ENCODE data around the gene SLC7A9. TPM values are rescaled to one million over a fixed set of nuclear protein-coding genes. Genes with fewer than 3 reads are reported as not detected.

SLC7A9 gene
- total and polyA plus RNA-seq, 4 donors = 6.8 to 16.3 (median 9.8) TPM

DNA sequence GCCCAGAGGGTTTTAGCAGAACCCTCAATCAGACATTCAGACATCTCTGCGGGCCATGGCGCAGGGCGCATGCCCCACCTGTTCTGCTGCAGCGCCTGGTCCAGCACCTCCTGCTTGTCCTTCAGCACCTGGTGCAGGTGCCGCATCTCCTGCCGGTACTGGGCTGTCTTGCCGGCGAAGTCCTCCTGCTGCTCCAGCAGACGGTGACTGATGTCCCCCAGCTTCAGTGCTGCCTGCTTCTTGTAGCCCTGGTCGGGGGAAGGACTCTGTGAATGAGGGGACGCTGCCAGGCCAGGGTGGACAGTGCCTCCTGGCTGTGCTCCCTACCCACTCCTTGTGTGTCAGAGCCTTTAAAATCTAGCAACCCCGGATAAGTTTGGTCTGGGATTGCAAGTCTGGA lies 12.2 kb upstream of the SLC7A9 start:
- H3K27me3 ChIP-seq (ENCODE audit: control insufficient read depth in 4 of 4, insufficient read depth in 4 of 4, low read length in 3 of 4) = no peaks in the 10 kb centered on the region
- H3K4me3 ChIP-seq (ENCODE audit: low read depth in 1 of 3, low read length in 3 of 3) = no peak overlapping the region
- peaks cover 0 to 3% (median 0%) of the 10 kb centered on the region in 4 donors for H3K4me1 ChIP-seq (ENCODE audit: control insufficient read depth in 4 of 4, insufficient read depth in 4 of 4, low read length in 3 of 4)
- no peak overlapping the region for H3K27ac ChIP-seq (ENCODE audit: low read depth in 1 of 2, low read length in 2 of 2)
- no peak for DNase-seq (ENCODE audit: low spot score)
- WGBS = 94% methylated on average over 12 of the region's 12 CpGs
- H3K9ac ChIP-seq (ENCODE audit: low read depth in 1 of 2, low read length in 2 of 2) = no peak overlapping the region
- H3K36me3 ChIP-seq (ENCODE audit: control insufficient read depth in 4 of 4, insufficient read depth in 3 of 4, low read depth in 1 of 4, low read length in 3 of 4) = no peaks in the 10 kb centered on the region
- no peaks in the 10 kb centered on the region for H3K9me3 ChIP-seq (ENCODE audit: control insufficient read depth in 4 of 4, low read length in 3 of 4)
- no peak for TF ChIP-seq RAD21 (IDR thresholded peaks at IDR 0.05)
- no peak for TF ChIP-seq TAF1 (conservative IDR thresholded peaks at IDR 0.05)
- no peak for TF ChIP-seq ZBTB33 (IDR thresholded peaks at IDR 0.05)
- TF ChIP-seq JUND (IDR thresholded peaks at IDR 0.05) = no peak
- TF ChIP-seq NR2F2 (IDR thresholded peaks at IDR 0.05) = no peak
- TF ChIP-seq, protein P1, sequence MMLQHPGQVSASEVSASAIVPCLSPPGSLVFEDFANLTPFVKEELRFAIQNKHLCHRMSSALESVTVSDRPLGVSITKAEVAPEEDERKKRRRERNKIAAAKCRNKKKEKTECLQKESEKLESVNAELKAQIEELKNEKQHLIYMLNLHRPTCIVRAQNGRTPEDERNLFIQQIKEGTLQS (IDR thresholded peaks at IDR 0.05) = no peak
- TF ChIP-seq FOXA1 (IDR thresholded peaks at IDR 0.05) = no peak

DNA sequence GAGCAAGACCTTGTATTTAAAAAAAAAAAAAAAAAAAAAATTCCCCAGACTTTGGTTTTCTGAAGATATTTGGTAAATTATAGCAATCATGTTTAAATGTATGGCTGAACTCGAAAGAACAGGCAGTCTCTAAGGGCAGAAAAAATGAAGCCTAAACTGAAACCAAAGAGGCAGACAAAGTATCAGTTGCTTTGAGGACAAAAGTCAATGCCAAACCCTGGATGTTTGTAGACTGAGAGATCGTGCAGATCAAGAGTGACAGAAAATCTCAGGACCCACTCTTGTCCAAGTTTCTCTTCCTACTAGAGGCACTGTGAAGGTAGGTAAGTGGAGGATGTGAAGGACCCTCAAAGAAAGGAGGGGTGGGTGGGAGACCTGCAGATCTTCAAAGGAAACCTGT lies 11.1 kb upstream of the SLC7A9 start:
- H3K4me3 ChIP-seq (ENCODE audit: low read depth in 1 of 3, low read length in 3 of 3) = no peak overlapping the region
- no peaks in the 10 kb centered on the region for H3K27me3 ChIP-seq (ENCODE audit: control insufficient read depth in 4 of 4, insufficient read depth in 4 of 4, low read length in 3 of 4)
- TF ChIP-seq NR2F2 (IDR thresholded peaks at IDR 0.05) (no peak), SP1 (IDR thresholded peaks at IDR 0.05) (no peak), CTCF (IDR thresholded peaks at IDR 0.05; ENCODE audit: low read depth, low read length, missing input control) (no peak), ZBTB33 (IDR thresholded peaks at IDR 0.05) (no peak), RAD21 (IDR thresholded peaks at IDR 0.05) (no peak), GABPA (IDR thresholded peaks at IDR 0.05 in 1 of 2, conservative IDR thresholded peaks at IDR 0.05 in 1 of 2) (no peak), FOXA2 (IDR thresholded peaks at IDR 0.05) (no peak), FOXA1 (IDR thresholded peaks at IDR 0.05) (no peak), EGR1 (IDR thresholded peaks at IDR 0.05; ENCODE audit: low read depth in 2 of 2) (no peak), RXRA (IDR thresholded peaks at IDR 0.05) (no peak), TAF1 (conservative IDR thresholded peaks at IDR 0.05) (no peak), HNF4G (IDR thresholded peaks at IDR 0.05) (no peak), YY1 (IDR thresholded peaks at IDR 0.05) (no peak), HNF4A (conservative IDR thresholded peaks at IDR 0.05) (no peak)
- TF ChIP-seq, protein P2, sequence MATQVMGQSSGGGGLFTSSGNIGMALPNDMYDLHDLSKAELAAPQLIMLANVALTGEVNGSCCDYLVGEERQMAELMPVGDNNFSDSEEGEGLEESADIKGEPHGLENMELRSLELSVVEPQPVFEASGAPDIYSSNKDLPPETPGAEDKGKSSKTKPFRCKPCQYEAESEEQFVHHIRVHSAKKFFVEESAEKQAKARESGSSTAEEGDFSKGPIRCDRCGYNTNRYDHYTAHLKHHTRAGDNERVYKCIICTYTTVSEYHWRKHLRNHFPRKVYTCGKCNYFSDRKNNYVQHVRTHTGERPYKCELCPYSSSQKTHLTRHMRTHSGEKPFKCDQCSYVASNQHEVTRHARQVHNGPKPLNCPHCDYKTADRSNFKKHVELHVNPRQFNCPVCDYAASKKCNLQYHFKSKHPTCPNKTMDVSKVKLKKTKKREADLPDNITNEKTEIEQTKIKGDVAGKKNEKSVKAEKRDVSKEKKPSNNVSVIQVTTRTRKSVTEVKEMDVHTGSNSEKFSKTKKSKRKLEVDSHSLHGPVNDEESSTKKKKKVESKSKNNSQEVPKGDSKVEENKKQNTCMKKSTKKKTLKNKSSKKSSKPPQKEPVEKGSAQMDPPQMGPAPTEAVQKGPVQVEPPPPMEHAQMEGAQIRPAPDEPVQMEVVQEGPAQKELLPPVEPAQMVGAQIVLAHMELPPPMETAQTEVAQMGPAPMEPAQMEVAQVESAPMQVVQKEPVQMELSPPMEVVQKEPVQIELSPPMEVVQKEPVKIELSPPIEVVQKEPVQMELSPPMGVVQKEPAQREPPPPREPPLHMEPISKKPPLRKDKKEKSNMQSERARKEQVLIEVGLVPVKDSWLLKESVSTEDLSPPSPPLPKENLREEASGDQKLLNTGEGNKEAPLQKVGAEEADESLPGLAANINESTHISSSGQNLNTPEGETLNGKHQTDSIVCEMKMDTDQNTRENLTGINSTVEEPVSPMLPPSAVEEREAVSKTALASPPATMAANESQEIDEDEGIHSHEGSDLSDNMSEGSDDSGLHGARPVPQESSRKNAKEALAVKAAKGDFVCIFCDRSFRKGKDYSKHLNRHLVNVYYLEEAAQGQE (IDR thresholded peaks at IDR 0.05) = no peak
- TF ChIP-seq, protein P1 (IDR thresholded peaks at IDR 0.05) = no peak
- TF ChIP-seq, protein P3, sequence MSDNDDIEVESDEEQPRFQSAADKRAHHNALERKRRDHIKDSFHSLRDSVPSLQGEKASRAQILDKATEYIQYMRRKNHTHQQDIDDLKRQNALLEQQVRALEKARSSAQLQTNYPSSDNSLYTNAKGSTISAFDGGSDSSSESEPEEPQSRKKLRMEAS (IDR thresholded peaks at IDR 0.05) = no peak
- no peak overlapping the region for H3K9ac ChIP-seq (ENCODE audit: low read depth in 1 of 2, low read length in 2 of 2)
- no peaks in the 10 kb centered on the region for H3K36me3 ChIP-seq (ENCODE audit: control insufficient read depth in 4 of 4, insufficient read depth in 3 of 4, low read depth in 1 of 4, low read length in 3 of 4)
- H3K9me3 ChIP-seq (ENCODE audit: control insufficient read depth in 4 of 4, low read length in 3 of 4) = no peaks in the 10 kb centered on the region
- 42% methylated on average over 2 of the region's 2 CpGs for WGBS
- no peak overlapping the region for H3K27ac ChIP-seq (ENCODE audit: low read depth in 1 of 2, low read length in 2 of 2)
- no peak for DNase-seq (ENCODE audit: low spot score)
- peaks cover 0 to 3% (median 0%) of the 10 kb centered on the region in 4 donors for H3K4me1 ChIP-seq (ENCODE audit: control insufficient read depth in 4 of 4, insufficient read depth in 4 of 4, low read length in 3 of 4)

Data from liver (tissue), 9 donors.